ENCODE measurements around the gene ZNF865. TPM values are rescaled to one million over a fixed set of nuclear protein-coding genes. Genes with fewer than 3 reads are reported as not detected.
A peak's percentile ranks its signal among the peaks of the same experiment; 100 is the strongest.

Gene ZNF865
- total RNA-seq, 2 donors from 2014 or later, result 15.4 to 20.7 TPM

- H3K36me3 Mint-ChIP-seq, result peaks cover 18% of the 10 kb centered on the region
- peaks cover 30 to 33% of the 10 kb centered on the region in 2 donors for H3K4me1 Mint-ChIP-seq (ENCODE audit: low read depth in 2 of 2)
- ATAC-seq, result peak; percentile 85 to 88
Measured at GRCh38 chr19:55654323-55654867, 48.9 kb downstream of the ZNF865 start.

GRCh38 chr19:55654868-55655647 is 49.6 kb downstream of the ZNF865 start, which contains the start of gene U2AF2:
Gene U2AF2 (plus strand): TSS chr19:55655035. CDS start chr19:55655105, 70 bp downstream.
- H3K4me1 Mint-ChIP-seq (ENCODE audit: low read depth in 2 of 2), result peaks cover 34 to 36% of the 10 kb centered on the region in 2 donors
- peak within 1 kb of the TSS; percentile 90 for H3K4me3 Mint-ChIP-seq
- peak; percentile 95 for DNase-seq (ENCODE audit: low spot score)
- no peaks in the 10 kb centered on the region for H3K27me3 Mint-ChIP-seq
- peak; percentile 73 to 78 for ATAC-seq
- H3K36me3 Mint-ChIP-seq, result peaks cover 18% of the 10 kb centered on the region
- H3K27ac Mint-ChIP-seq, result peak within 1 kb of the TSS; percentile 98 to 99
- H3K9me3 Mint-ChIP-seq, result no peaks in the 10 kb centered on the region

More at GRCh38 chr19:55654323-55654867, 48.9 kb downstream of the ZNF865 start:
- Mint-ChIP-seq H3K4me3 (peak overlapping the region; percentile 90), H3K27me3 (peaks cover 0 to 3% of the 10 kb centered on the region in 2 donors), H3K9me3 (no peaks in the 10 kb centered on the region), H3K27ac (peak overlapping the region; percentile 98 to 99)
- peak; percentile 99 for DNase-seq (ENCODE audit: low spot score)

- peak overlapping the region; percentile 98 to 99 for H3K27ac Mint-ChIP-seq
- H3K36me3 Mint-ChIP-seq, result peaks cover 18% of the 10 kb centered on the region
- H3K4me1 Mint-ChIP-seq (ENCODE audit: low read depth in 2 of 2), result peaks cover 34 to 38% of the 10 kb centered on the region in 2 donors
- ATAC-seq (no peak), DNase-seq (ENCODE audit: low spot score) (no peak)
- no peaks in the 10 kb centered on the region for H3K9me3 Mint-ChIP-seq
- peak overlapping the region; percentile 90 for H3K4me3 Mint-ChIP-seq
- no peaks in the 10 kb centered on the region for H3K27me3 Mint-ChIP-seq
Measured at GRCh38 chr19:55655648-55656040, 50.2 kb downstream of the ZNF865 start.

- ATAC-seq (no peak), DNase-seq (ENCODE audit: low spot score) (no peak)
- Mint-ChIP-seq H3K36me3 (peaks cover 18% of the 10 kb centered on the region), H3K27me3 (no peaks in the 10 kb centered on the region), H3K4me1 (ENCODE audit: low read depth in 2 of 2) (peaks cover 34 to 38% of the 10 kb centered on the region in 2 donors), H3K27ac (peak overlapping the region; percentile 98 to 99), H3K9me3 (no peaks in the 10 kb centered on the region), H3K4me3 (peak overlapping the region; percentile 90)
Measured at GRCh38 chr19:55656552-55656951, 51.1 kb downstream of the ZNF865 start.

DNA sequence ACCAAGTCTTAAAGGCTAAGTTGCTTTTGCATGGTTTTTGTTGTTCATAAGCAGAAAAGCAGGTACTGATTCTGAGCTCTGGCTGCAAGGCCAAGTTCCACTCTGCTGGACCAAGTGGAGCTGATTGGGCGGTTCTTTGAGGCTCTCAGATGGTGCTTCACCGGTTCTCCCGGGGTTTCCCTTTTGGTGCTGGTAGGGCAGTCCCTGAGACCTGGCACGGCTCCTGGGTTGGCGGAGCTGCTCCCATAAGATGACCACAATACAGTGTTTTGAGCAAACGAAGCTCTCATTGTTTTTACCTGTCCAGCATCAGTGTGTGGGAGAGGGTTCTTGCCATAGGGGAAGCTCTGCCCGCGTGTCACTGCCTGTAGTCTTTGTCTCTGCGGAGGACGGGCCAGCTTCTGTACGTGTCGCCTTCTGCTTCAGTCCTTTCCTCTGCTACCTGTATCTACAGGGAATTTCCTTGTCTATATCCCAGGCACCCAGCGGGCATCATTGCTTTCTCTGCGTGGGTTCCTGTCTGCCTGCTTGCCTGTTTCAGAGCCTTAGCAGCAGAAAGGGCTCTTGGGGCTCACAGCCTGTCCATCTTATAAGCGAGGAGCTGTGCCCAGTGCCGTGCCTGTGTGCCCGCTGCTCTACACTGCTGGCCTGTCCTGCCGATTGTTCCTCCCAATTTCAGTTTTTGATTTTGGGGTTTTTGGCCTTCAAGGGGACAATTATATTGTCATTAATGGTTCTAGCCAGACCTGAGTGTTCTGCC is 51.7 kb downstream of the ZNF865 start:
- Mint-ChIP-seq H3K36me3 (peaks cover 24% of the 10 kb centered on the region), H3K4me1 (ENCODE audit: low read depth in 2 of 2) (peaks cover 40 to 41% of the 10 kb centered on the region in 2 donors), H3K27me3 (no peaks in the 10 kb centered on the region), H3K9me3 (no peaks in the 10 kb centered on the region), H3K27ac (peak overlapping the region; percentile 98 to 99), H3K4me3 (peak overlapping the region; percentile 90)
- DNase-seq (ENCODE audit: low spot score), result no peak
- no peak for ATAC-seq

- Mint-ChIP-seq H3K36me3 (peaks cover 37% of the 10 kb centered on the region), H3K27ac (peak overlapping the region; percentile 62 to 63), H3K9me3 (no peaks in the 10 kb centered on the region), H3K27me3 (no peaks in the 10 kb centered on the region), H3K4me3 (peak overlapping the region; percentile 54), H3K4me1 (ENCODE audit: low read depth in 2 of 2) (peaks cover 51 to 54% of the 10 kb centered on the region in 2 donors)
- ATAC-seq (no peak), DNase-seq (ENCODE audit: low spot score) (no peak)
Measured at GRCh38 chr19:55658846-55659459, 53.5 kb downstream of the ZNF865 start.

DNA sequence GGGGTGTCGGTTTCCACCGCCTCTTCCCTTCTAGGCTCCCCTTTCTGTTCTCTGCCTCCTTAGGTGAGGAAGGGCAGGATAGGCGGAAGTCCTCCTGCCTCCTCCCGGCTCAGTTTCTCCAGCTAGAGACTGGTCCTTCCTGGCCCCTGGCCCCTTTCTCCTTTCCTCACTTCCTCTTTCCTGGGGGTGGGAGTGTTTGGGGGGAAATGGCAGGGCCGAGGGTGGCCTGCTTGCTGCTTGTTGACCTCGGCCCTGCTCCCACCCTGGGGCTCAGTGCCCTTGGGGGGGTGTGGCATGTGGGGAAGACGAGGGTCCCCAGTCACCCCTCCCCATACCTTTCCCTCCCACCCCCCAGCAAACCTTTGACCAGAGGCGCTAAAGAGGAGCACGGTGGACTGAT is 54.4 kb downstream of the ZNF865 start:
- H3K4me1 Mint-ChIP-seq (ENCODE audit: low read depth in 2 of 2), result peaks cover 52 to 53% of the 10 kb centered on the region in 2 donors
- H3K4me3 Mint-ChIP-seq, result peak overlapping the region; percentile 54
- no peaks in the 10 kb centered on the region for H3K27me3 Mint-ChIP-seq
- H3K36me3 Mint-ChIP-seq, result peaks cover 40% of the 10 kb centered on the region
- peak overlapping the region; percentile 62 to 63 for H3K27ac Mint-ChIP-seq
- no peak for ATAC-seq
- DNase-seq (ENCODE audit: low spot score), result no peak
- no peaks in the 10 kb centered on the region for H3K9me3 Mint-ChIP-seq

- Mint-ChIP-seq H3K9me3 (no peaks in the 10 kb centered on the region), H3K4me1 (ENCODE audit: low read depth in 2 of 2) (peaks cover 52 to 53% of the 10 kb centered on the region in 2 donors), H3K4me3 (no peak overlapping the region), H3K27me3 (no peaks in the 10 kb centered on the region), H3K27ac (no peak overlapping the region), H3K36me3 (peaks cover 39% of the 10 kb centered on the region)
- ATAC-seq (no peak), DNase-seq (ENCODE audit: low spot score) (no peak)
Measured at GRCh38 chr19:55660404-55660803, 55.0 kb downstream of the ZNF865 start.

DNA sequence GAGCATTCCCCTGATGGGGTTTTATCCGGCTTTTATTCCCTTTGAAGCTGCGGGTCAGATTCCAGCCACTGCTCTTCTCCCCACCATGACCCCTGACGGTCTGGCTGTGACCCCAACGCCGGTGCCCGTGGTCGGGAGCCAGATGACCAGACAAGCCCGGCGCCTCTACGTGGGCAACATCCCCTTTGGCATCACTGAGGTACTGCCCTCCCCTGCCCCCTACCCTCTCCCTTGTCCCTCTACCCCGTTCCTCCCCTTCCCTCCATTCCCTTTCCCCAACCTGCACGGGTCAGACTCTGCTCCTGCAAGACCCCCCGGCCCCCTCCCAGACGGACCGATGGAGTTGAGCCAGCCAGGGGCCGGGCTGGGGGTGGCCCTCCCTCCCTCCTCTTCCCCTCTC is 55.5 kb downstream of the ZNF865 start:
- DNase-seq (ENCODE audit: low spot score), result no peak
- Mint-ChIP-seq H3K27ac (no peak overlapping the region), H3K9me3 (no peaks in the 10 kb centered on the region), H3K4me1 (ENCODE audit: low read depth in 2 of 2) (peaks cover 48% of the 10 kb centered on the region in 2 donors), H3K4me3 (no peak overlapping the region), H3K27me3 (no peaks in the 10 kb centered on the region), H3K36me3 (peaks cover 34% of the 10 kb centered on the region)
- no peak for ATAC-seq

- no peaks in the 10 kb centered on the region for H3K27me3 Mint-ChIP-seq
- peak overlapping the region; percentile 15 for H3K4me3 Mint-ChIP-seq
- no peak for ATAC-seq
- peaks cover 30% of the 10 kb centered on the region for H3K36me3 Mint-ChIP-seq
- peak overlapping the region in 1 of 2 donors; percentile 30 for H3K27ac Mint-ChIP-seq
- no peaks in the 10 kb centered on the region for H3K9me3 Mint-ChIP-seq
- no peak for DNase-seq (ENCODE audit: low spot score)
- H3K4me1 Mint-ChIP-seq (ENCODE audit: low read depth in 2 of 2), result peaks cover 42 to 45% of the 10 kb centered on the region in 2 donors
Measured at GRCh38 chr19:55661826-55662225, 56.4 kb downstream of the ZNF865 start.

- ATAC-seq (no peak), DNase-seq (ENCODE audit: low spot score) (no peak)
- Mint-ChIP-seq H3K27me3 (no peaks in the 10 kb centered on the region), H3K4me3 (no peak overlapping the region), H3K36me3 (peaks cover 22% of the 10 kb centered on the region), H3K27ac (no peak overlapping the region), H3K9me3 (no peaks in the 10 kb centered on the region), H3K4me1 (ENCODE audit: low read depth in 2 of 2) (peaks cover 32 to 33% of the 10 kb centered on the region in 2 donors)
Measured at GRCh38 chr19:55663846-55664536, 58.5 kb downstream of the ZNF865 start.

- H3K4me1 Mint-ChIP-seq (ENCODE audit: low read depth in 2 of 2), result peaks cover 32 to 35% of the 10 kb centered on the region in 2 donors
- H3K27ac Mint-ChIP-seq, result no peak overlapping the region
- H3K4me3 Mint-ChIP-seq, result no peak overlapping the region
- H3K27me3 Mint-ChIP-seq, result no peaks in the 10 kb centered on the region
- DNase-seq (ENCODE audit: low spot score) (no peak), ATAC-seq (no peak)
- H3K9me3 Mint-ChIP-seq, result no peaks in the 10 kb centered on the region
- peaks cover 22% of the 10 kb centered on the region for H3K36me3 Mint-ChIP-seq
Measured at GRCh38 chr19:55666343-55667005, 61.0 kb downstream of the ZNF865 start.

All from natural killer cell treated with Interleukin-12 subunit alpha and Interleukin-12 subunit beta and Interleukin-15 and Interleukin-18, amount 100 ng/mL, for 72 hours (primary cell).